Measurements from ENCODE around the gene PDK4.

The PDK4 gene

DNA sequence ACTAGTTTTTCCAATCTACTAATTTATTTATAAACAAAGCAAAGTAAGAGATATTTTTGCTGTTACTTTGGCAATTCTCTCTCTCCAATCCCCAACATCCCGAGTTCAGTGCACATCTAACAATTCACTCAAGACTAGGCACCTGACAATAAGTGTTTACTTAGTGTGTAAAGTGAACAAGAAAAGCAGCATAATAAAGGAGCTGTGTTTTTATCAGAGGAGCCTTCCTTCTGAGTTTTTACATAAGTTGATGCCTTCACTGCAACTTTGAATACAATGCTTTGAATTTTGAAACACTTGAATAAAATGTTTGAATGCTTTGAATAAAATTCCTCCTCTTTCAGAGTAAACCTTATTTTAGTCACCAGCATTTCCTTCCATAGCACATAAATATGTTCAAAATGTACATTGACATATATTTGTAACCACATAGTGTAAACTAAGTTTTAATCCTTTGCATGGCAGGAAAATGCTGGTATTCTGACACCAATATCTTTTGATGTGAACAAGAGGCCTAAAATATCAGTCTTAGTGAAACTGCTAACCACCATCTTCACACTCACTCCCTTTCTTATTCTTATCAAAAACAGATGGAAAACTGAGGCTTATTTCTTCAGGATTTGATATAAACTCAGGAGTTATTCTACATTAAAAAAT lies 11.4 kb downstream of the PDK4 start:
- Histone ChIP-seq H3K4me1 (ENCODE audit: control insufficient read depth, insufficient read depth, low read length) (peaks cover 5% of the 10 kb centered on the region), H3K27me3 (ENCODE audit: control insufficient read depth, insufficient read depth, low read length) (no peaks in the 10 kb centered on the region), H3K4me3 (ENCODE audit: low read length) (no peak overlapping the region), H3K36me3 (ENCODE audit: control insufficient read depth, insufficient read depth, low read length) (peaks cover 15% of the 10 kb centered on the region), H3K9me3 (ENCODE audit: control insufficient read depth, low read length) (no peaks in the 10 kb centered on the region), H3K9ac (ENCODE audit: low read length) (no peak overlapping the region)

- Histone ChIP-seq H3K4me3 (ENCODE audit: low read length) (no peak overlapping the region), H3K36me3 (ENCODE audit: control insufficient read depth, insufficient read depth, low read length) (peaks cover 14% of the 10 kb centered on the region), H3K27me3 (ENCODE audit: control insufficient read depth, insufficient read depth, low read length) (no peaks in the 10 kb centered on the region), H3K9me3 (ENCODE audit: control insufficient read depth, low read length) (no peaks in the 10 kb centered on the region), H3K4me1 (ENCODE audit: control insufficient read depth, insufficient read depth, low read length) (peaks cover 4% of the 10 kb centered on the region), H3K9ac (ENCODE audit: low read length) (no peak overlapping the region)
Measured at GRCh38 chr7:95583834-95584621, 12.3 kb downstream of the PDK4 start.

DNA sequence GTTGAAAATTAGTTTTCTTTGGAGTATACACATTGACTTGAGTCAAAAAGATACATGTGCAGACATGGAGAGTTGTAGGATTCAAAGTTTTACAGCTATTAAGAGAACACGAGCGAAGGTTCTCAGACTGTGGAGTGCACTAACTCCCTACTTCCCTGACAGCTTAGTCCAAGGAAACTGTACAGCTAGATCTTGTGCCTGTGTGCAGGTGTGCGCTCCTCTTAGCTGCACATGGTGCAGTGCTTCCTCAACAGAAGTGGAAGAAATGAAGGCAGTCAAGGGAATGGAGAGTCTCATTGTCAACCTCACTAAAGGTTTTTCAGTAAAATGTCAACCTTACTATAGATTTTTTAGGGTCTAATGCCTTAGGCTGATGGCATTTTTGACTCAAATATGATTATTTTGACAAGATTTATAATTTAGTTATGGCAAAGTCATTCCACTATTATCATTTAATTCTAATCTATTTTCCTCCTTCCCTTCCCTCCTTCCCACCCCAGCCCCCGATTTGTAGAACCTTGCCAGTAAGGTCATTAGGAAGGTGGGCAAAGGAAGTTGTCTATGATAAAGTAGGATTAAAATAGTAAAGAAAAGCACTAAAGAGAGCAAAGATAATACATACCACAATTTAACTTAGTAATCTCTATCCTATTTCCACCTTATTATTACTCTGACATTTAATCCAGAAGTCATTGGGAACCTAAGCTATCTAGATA lies 13.6 kb downstream of the PDK4 start:
- Histone ChIP-seq H3K9ac (ENCODE audit: low read length) (no peak overlapping the region), H3K27me3 (ENCODE audit: control insufficient read depth, insufficient read depth, low read length) (no peaks in the 10 kb centered on the region), H3K4me3 (ENCODE audit: low read length) (no peak overlapping the region), H3K9me3 (ENCODE audit: control insufficient read depth, low read length) (no peaks in the 10 kb centered on the region), H3K4me1 (ENCODE audit: control insufficient read depth, insufficient read depth, low read length) (no peaks in the 10 kb centered on the region), H3K36me3 (ENCODE audit: control insufficient read depth, insufficient read depth, low read length) (peaks cover 8% of the 10 kb centered on the region)

DNA sequence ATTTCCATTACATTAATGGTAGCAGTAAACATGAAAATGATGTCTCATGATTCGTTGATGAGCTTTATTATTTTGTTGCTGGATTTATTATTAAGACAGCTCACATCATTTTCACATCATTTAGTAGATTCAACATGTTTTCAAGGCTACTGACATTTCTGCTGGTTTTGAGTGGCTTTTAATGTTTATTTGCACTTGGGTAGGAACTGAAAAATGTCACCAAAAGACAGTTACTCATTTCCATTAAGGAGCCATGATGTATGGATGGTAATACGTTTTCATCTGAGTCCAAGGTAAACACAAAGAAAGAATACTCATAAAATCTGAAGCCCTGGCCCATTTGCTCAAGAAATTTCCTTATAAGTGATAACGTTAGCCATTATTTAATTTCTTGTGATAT lies 14.8 kb downstream of the PDK4 start:
- Histone ChIP-seq H3K4me3 (ENCODE audit: low read length) (no peak overlapping the region), H3K9ac (ENCODE audit: low read length) (no peak overlapping the region), H3K9me3 (ENCODE audit: control insufficient read depth, low read length) (no peaks in the 10 kb centered on the region), H3K27me3 (ENCODE audit: control insufficient read depth, insufficient read depth, low read length) (no peaks in the 10 kb centered on the region), H3K4me1 (ENCODE audit: control insufficient read depth, insufficient read depth, low read length) (no peaks in the 10 kb centered on the region), H3K36me3 (ENCODE audit: control insufficient read depth, insufficient read depth, low read length) (peaks cover under 1% of the 10 kb centered on the region)

DNA sequence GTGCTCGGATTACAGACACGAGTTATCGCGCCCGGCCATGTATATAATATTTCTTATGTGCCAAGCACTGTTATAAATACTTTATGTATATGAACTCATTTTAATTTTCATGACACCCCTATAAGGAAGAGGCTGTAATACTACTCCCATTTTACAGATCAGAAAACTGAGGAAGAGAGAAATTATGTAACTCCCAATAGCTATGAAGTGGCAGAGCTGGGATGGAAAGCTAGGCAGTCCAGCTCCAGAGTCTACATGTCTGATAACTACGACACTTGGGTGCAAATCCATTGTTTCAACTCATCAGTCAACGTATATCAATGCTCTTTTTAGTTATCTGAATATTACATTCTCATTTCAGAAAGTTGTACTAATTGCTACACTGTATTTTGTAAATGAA lies 17.0 kb downstream of the PDK4 start:
- Histone ChIP-seq H3K36me3 (ENCODE audit: control insufficient read depth, insufficient read depth, low read length) (no peaks in the 10 kb centered on the region), H3K9me3 (ENCODE audit: control insufficient read depth, low read length) (no peaks in the 10 kb centered on the region), H3K4me1 (ENCODE audit: control insufficient read depth, insufficient read depth, low read length) (no peaks in the 10 kb centered on the region), H3K9ac (ENCODE audit: low read length) (no peak overlapping the region), H3K4me3 (ENCODE audit: low read length) (no peak overlapping the region), H3K27me3 (ENCODE audit: control insufficient read depth, insufficient read depth, low read length) (no peaks in the 10 kb centered on the region)

DNA sequence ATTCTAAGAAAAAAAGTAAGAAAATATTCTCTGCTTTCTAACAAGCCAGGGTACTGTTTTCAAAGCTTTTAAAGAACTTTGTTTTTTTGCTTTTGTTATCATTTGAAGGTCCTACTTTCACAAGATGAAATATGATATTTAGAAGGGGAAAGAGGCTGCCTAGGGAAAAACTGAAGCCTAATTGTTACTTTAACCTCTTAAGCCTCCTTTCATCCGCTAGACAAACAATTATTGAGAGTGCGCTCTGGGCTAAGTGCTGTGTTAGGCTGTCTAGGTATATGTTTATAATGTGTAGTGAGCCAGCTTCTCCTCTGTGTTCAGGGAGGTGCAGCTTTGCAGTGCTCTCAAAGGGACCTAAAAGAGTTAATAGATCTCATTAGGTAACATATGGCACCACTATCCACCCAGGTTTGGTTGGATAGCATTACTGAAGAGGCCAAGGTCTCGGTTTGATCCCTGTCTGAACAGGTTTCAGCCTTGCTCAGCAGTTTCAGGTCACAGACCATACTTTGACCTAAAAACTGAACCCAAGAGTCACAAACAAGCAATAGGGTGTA lies 17.9 kb downstream of the PDK4 start:
- no peak overlapping the region for H3K9ac ChIP-seq (ENCODE audit: low read length)

GRCh38 chr7:95577137-95577536 lies 19.2 kb downstream of the PDK4 start:
- no peak overlapping the region for H3K9ac ChIP-seq (ENCODE audit: low read length)

More for the DNA sequence above, 17.9 kb downstream of the PDK4 start:
- Histone ChIP-seq H3K9me3 (ENCODE audit: control insufficient read depth, low read length) (no peaks in the 10 kb centered on the region), H3K27me3 (ENCODE audit: control insufficient read depth, insufficient read depth, low read length) (no peaks in the 10 kb centered on the region), H3K4me3 (ENCODE audit: low read length) (no peak overlapping the region), H3K36me3 (ENCODE audit: control insufficient read depth, insufficient read depth, low read length) (no peaks in the 10 kb centered on the region), H3K4me1 (ENCODE audit: control insufficient read depth, insufficient read depth, low read length) (no peaks in the 10 kb centered on the region)

GRCh38 chr7:95569720-95570119 lies 26.6 kb downstream of the PDK4 start:
- Histone ChIP-seq H3K4me1 (ENCODE audit: control insufficient read depth, insufficient read depth, low read length) (no peaks in the 10 kb centered on the region), H3K4me3 (ENCODE audit: low read length) (no peak overlapping the region), H3K9me3 (ENCODE audit: control insufficient read depth, low read length) (no peaks in the 10 kb centered on the region), H3K9ac (ENCODE audit: low read length) (no peak overlapping the region), H3K27me3 (ENCODE audit: control insufficient read depth, insufficient read depth, low read length) (no peaks in the 10 kb centered on the region), H3K36me3 (ENCODE audit: control insufficient read depth, insufficient read depth, low read length) (no peaks in the 10 kb centered on the region)

More at GRCh38 chr7:95577137-95577536, 19.2 kb downstream of the PDK4 start:
- Histone ChIP-seq H3K4me3 (ENCODE audit: low read length) (no peak overlapping the region), H3K4me1 (ENCODE audit: control insufficient read depth, insufficient read depth, low read length) (no peaks in the 10 kb centered on the region), H3K27me3 (ENCODE audit: control insufficient read depth, insufficient read depth, low read length) (no peaks in the 10 kb centered on the region), H3K36me3 (ENCODE audit: control insufficient read depth, insufficient read depth, low read length) (no peaks in the 10 kb centered on the region), H3K9me3 (ENCODE audit: control insufficient read depth, low read length) (no peaks in the 10 kb centered on the region)

DNA sequence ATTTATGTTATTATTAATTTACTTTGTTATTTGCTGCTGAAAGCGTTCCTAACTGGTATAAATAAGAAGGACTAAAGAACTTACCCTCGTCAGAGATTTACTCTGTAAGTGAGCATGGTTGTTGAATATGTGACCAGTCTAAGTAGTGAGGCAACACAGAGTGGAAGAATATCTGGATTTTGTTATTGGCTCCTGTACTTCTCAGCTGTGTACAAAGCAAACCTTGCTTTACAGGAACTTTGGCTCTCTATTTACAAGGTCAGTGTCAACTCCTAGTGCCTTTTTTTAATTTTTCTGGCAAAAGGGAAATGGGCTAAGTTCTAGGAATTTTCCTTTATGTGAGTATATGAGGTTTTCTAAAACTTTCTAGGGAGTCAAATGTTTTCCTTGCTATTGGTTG lies 35.6 kb downstream of the PDK4 start:
- Histone ChIP-seq H3K9ac (ENCODE audit: low read length) (no peak overlapping the region), H3K4me1 (ENCODE audit: control insufficient read depth, insufficient read depth, low read length) (no peaks in the 10 kb centered on the region), H3K27me3 (ENCODE audit: control insufficient read depth, insufficient read depth, low read length) (no peaks in the 10 kb centered on the region), H3K36me3 (ENCODE audit: control insufficient read depth, insufficient read depth, low read length) (no peaks in the 10 kb centered on the region), H3K9me3 (ENCODE audit: control insufficient read depth, low read length) (no peaks in the 10 kb centered on the region), H3K4me3 (ENCODE audit: low read length) (no peak overlapping the region)

- Histone ChIP-seq H3K36me3 (ENCODE audit: control insufficient read depth, insufficient read depth, low read length) (no peaks in the 10 kb centered on the region), H3K9ac (ENCODE audit: low read length) (no peak overlapping the region), H3K27me3 (ENCODE audit: control insufficient read depth, insufficient read depth, low read length) (no peaks in the 10 kb centered on the region), H3K4me1 (ENCODE audit: control insufficient read depth, insufficient read depth, low read length) (no peaks in the 10 kb centered on the region), H3K9me3 (ENCODE audit: control insufficient read depth, low read length) (no peaks in the 10 kb centered on the region), H3K4me3 (ENCODE audit: low read length) (no peak overlapping the region)
Measured at GRCh38 chr7:95558864-95559263, 37.5 kb downstream of the PDK4 start.

DNA sequence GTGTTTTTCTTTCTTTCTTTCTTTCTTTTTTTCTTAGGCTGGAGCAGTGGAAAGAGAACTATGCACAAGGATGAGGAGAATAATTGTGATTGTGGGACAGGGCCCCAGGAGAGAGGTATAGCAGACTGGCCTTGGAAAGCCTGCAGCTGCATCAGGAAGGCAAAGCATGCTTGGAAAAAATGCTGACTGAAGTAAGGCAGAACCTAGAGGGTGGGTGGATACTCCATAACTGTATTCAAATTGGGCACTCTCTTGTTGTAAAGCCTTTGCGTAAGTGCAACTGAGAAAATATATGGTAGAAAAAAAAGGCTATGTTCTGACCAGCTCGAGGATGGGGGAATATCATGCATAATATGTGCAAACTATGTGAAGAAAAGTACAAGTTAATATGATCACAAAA lies 39.5 kb downstream of the PDK4 start:
- Histone ChIP-seq H3K4me3 (ENCODE audit: low read length) (no peak overlapping the region), H3K4me1 (ENCODE audit: control insufficient read depth, insufficient read depth, low read length) (no peaks in the 10 kb centered on the region), H3K27me3 (ENCODE audit: control insufficient read depth, insufficient read depth, low read length) (no peaks in the 10 kb centered on the region), H3K9ac (ENCODE audit: low read length) (no peak overlapping the region), H3K36me3 (ENCODE audit: control insufficient read depth, insufficient read depth, low read length) (no peaks in the 10 kb centered on the region), H3K9me3 (ENCODE audit: control insufficient read depth, low read length) (no peaks in the 10 kb centered on the region)

- Histone ChIP-seq H3K4me3 (ENCODE audit: low read length) (no peak overlapping the region), H3K9me3 (ENCODE audit: control insufficient read depth, low read length) (no peaks in the 10 kb centered on the region), H3K9ac (ENCODE audit: low read length) (no peak overlapping the region), H3K27me3 (ENCODE audit: control insufficient read depth, insufficient read depth, low read length) (no peaks in the 10 kb centered on the region), H3K4me1 (ENCODE audit: control insufficient read depth, insufficient read depth, low read length) (peaks cover 28% of the 10 kb centered on the region), H3K36me3 (ENCODE audit: control insufficient read depth, insufficient read depth, low read length) (no peaks in the 10 kb centered on the region)
Measured at GRCh38 chr7:95553939-95554338, 42.4 kb downstream of the PDK4 start.
